Activated CD8-positive, alpha-beta memory T cell treated with anti-CD3 and anti-CD28 coated beads, Interleukin-2, amount 50 U/mL, for 1 hour (primary cell): ENCODE measurements around the gene C1QA.
"Not testable (repeated sequence)": the region's sequence is repeated elsewhere in the genome, so short reads cannot be mapped to it uniquely, and the experiment has no call there.

Experiments
- DNase-seq: peaks from one replicate; pipeline ENCODE4 v3.0.0-alpha.2; 2020; ENCODE audit errors: extremely low read depth

The C1QA gene

GRCh38 chr1:22673486-22674409 lies 37.3 kb downstream of the C1QA start:
- no peak for DNase-seq

- DNase-seq: no peak
Observed at GRCh38 chr1:22674410-22674749, 38.0 kb downstream of the C1QA start.

GRCh38 chr1:22676151-22676550 lies 39.7 kb downstream of the C1QA start:
- DNase-seq: not testable (repeated sequence)

GRCh38 chr1:22676916-22677583 lies 40.6 kb downstream of the C1QA start:
- no peak for DNase-seq

- no peak for DNase-seq
Observed at GRCh38 chr1:22677931-22678896, 41.8 kb downstream of the C1QA start.

- DNase-seq: no peak
Observed at GRCh38 chr1:22680726-22681125, 44.3 kb downstream of the C1QA start.

GRCh38 chr1:22681556-22682276 lies 45.3 kb downstream of the C1QA start:
- DNase-seq: no peak

- no peak for DNase-seq
Observed at GRCh38 chr1:22683547-22683946, 47.1 kb downstream of the C1QA start.

GRCh38 chr1:22685591-22686059 lies 49.2 kb downstream of the C1QA start:
- no peak for DNase-seq

GRCh38 chr1:22687191-22687590 lies 50.8 kb downstream of the C1QA start:
- DNase-seq: no peak

GRCh38 chr1:22688466-22688865 lies 52.0 kb downstream of the C1QA start:
- no peak for DNase-seq
